Heart left ventricle (tissue), 13 donors: ENCODE results near the gene ATP2B1.

Experiments used
- CTCF ChIP-seq, 12 donors: fragments of 200-600 bp; sonication (generic) in 4 of 12; IDR thresholded peaks; one replicate each; pipeline versions ENCODE4 v1.5.0 to v1.8.0; 2018 to 2022; ENCODE audit warnings: antibody characterized with exemption in 12 of 12, mild to moderate bottlenecking in 5 of 12
- POLR2A ChIP-seq, 2 donors: fragments of 450-650 bp; IDR thresholded peaks; one replicate each; pipeline ENCODE4 v1.6.1; 2017; ENCODE audit warnings: antibody characterized with exemption in 2 of 2, mild to moderate bottlenecking in 2 of 2, moderate library complexity in 2 of 2
- donor health status: ischemic (EF 13 %, LVEDD 7.1; RV severe dilation, severe dysfunction).
- donor health status: DM: no; HTN: yes; CAD: no.
- donor health status: DM: no; HTN: no; CAD: no.
- donor health status: ischemic (EF 25% LVEDD 6.9; RV normal size, moderate dysfunction).
- donor health status: ischemic (EF 25% LVEDD 5.7; RV mildly dilated, moderate dysfunction).
- donor health status: ischemic (EF 35%, LVEDD 5.7; RV mildly dilated, moderate dysfunction).
- donor health status: nonischemic (EF 11% LVEDD 7.7; RV severe dilation, severe dysfunction).
- donor health status: DM: yes; HTN: yes; CAD: no.
- donor health status: PGD.
- donor health status: ischemic (EF 29% LVEDD 5.4; RV normal size, mild dysfunction).
- donor health status: nonischemic (EF 23%, LVEDD 6.1; RV moderate dilation, normal function).

DNA sequence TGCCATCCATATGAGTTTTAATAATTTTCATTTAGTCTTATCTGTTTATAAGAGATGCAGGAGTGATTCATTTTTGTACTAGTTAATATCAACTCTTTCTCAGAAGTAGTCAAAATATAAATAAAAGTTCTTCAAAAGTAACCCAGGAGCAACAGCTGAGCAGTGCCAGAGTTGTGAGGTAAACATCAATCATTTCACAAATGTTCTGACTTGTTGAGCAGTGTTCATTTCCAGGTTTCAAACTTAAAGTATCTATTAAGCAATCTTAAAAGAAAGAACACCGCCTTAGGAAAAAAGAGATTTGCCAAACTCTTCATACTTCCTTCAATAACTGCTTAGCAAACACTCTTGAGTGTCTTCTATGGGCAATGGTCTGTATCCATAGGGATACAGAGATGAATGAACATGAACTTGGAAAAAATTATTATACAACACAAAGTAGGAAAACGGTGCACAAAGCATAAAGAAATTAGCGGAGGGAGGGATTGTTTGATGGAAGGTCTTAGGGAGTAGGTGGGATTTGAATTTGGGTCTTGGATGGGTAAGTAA is 140.9 kb downstream of the ATP2B1 start:
- no peak for TF ChIP-seq CTCF (IDR thresholded peaks at IDR 0.05)
- no peak for TF ChIP-seq POLR2A (IDR thresholded peaks at IDR 0.05)
